H1 (cell line): ENCODE measurements around the gene LGR4. TPM values are rescaled to one million over a fixed set of nuclear protein-coding genes. Genes with fewer than 3 reads are reported as not detected.
"Not testable (repeated sequence)": the region's sequence is repeated elsewhere in the genome, so short reads cannot be mapped to it uniquely, and the experiment has no call there.

Source experiments
- CTCF ChIA-PET: fragments of 300-600 bp; sonication (Branson Sonifier 250); formaldehyde crosslinking; loops from one replicate; lab custom pipeline; 2021; ENCODE audit not compliant: partially characterized antibody; lab: Charles Lee
- POLR2A ChIA-PET: fragments of 300-600 bp; sonication (Branson Sonifier 250); formaldehyde crosslinking; loops from one replicate; lab custom pipeline; 2021; ENCODE audit warnings: inconsistent platforms; ENCODE audit not compliant: partially characterized antibody; lab: Charles Lee
- DNase-seq, 2 experiments: peaks; one replicate each; pipeline versions ENCODE4 v3.0.0 to v3.0.0-alpha.2; 2010 to 2022; ENCODE audit warnings: low spot score in 2 of 2, low read depth in 1 of 2, mixed read lengths in 1 of 2
- FAIRE-seq: peaks from 2 replicates; lab custom pipeline; 2011; peaks lifted over from hg19 to GRCh38; lab: Jason Lieb, UNC
- H2AFZ ChIP-seq: 2 replicates; pipeline ENCODE4 v1.8.1; 2012; ENCODE audit warnings: low read length, inconsistent platforms
- H2AK5ac ChIP-seq: 2 replicates; pipeline ENCODE4 v1.6.1; 2013; ENCODE audit warnings: low read depth, low read length
- H2BK120ac ChIP-seq: replicated peaks from 2 replicates; pipeline ENCODE3; 2013; ENCODE audit warnings: low read depth, low read length, inconsistent platforms
- H2BK12ac ChIP-seq: 2 replicates; pipeline ENCODE4 v1.6.1; 2013; ENCODE audit warnings: low read depth, low read length
- H2BK15ac ChIP-seq: 2 replicates; pipeline ENCODE4 v1.6.1; 2013; ENCODE audit warnings: low read length
- H2BK20ac ChIP-seq: 2 replicates; pipeline ENCODE4 v1.6.1; 2013; ENCODE audit warnings: low read length
- H2BK5ac ChIP-seq: 2 replicates; pipeline ENCODE4 v1.6.1; 2013; ENCODE audit warnings: low read depth, low read length
- H3K14ac ChIP-seq: 2 replicates; pipeline ENCODE4 v1.6.1; 2013; ENCODE audit warnings: inconsistent platforms; ENCODE audit not compliant: insufficient read length
- H3K18ac ChIP-seq: 2 replicates; pipeline ENCODE4 v1.6.1; 2013; ENCODE audit warnings: low read length; ENCODE audit errors: extremely low read depth
- H3K23ac ChIP-seq: 2 replicates; pipeline ENCODE4 v1.6.1; 2013; ENCODE audit warnings: inconsistent platforms; ENCODE audit not compliant: insufficient read length
- H3K23me2 ChIP-seq: 2 replicates; pipeline ENCODE4 v1.6.1; 2013; ENCODE audit warnings: low read depth, low read length
- H3K27ac ChIP-seq: 2 replicates; pipeline ENCODE4 v1.6.1; 2011; ENCODE audit warnings: low read depth, low read length, inconsistent platforms
- H3K27me3 ChIP-seq, 4 experiments: replicated peaks in 1 of 4; 1 replicate in 1 of 4; 2 replicates in 3 of 4; pipeline versions ENCODE4 v1.6.1 to v1.8.1; 2011 to 2013; ENCODE audit warnings: low read length in 3 of 4, mild to moderate bottlenecking in 3 of 4, inconsistent platforms in 2 of 4, mixed read lengths in 2 of 4, moderate library complexity in 1 of 4; ENCODE audit not compliant: control insufficient read depth in 3 of 4, insufficient read depth in 3 of 4; ENCODE audit errors: extremely low read depth in 1 of 4
- H3K36me3 ChIP-seq, 4 experiments: 2 replicates each; pipeline versions ENCODE4 v1.6.1 to v1.8.1; 2011 to 2013; ENCODE audit warnings: mild to moderate bottlenecking in 4 of 4, low read length in 3 of 4, moderate library complexity in 2 of 4, control low read depth in 1 of 4, inconsistent platforms in 1 of 4; ENCODE audit not compliant: insufficient read depth in 4 of 4, control insufficient read depth in 2 of 4
- H3K4ac ChIP-seq: replicated peaks from 2 replicates; pipeline ENCODE3; 2013; ENCODE audit warnings: low read length, low read depth, mixed read lengths, inconsistent platforms; ENCODE audit not compliant: insufficient read length
- H3K4me1 ChIP-seq, 4 experiments: replicated peaks in 1 of 4; 1 replicate in 1 of 4; 2 replicates in 3 of 4; pipeline versions ENCODE4 v1.6.1 to v1.8.1; 2011 to 2013; ENCODE audit warnings: low read length in 3 of 4, inconsistent platforms in 2 of 4, mixed read lengths in 1 of 4; ENCODE audit not compliant: insufficient read depth in 4 of 4, control insufficient read depth in 3 of 4
- H3K4me2 ChIP-seq, 2 experiments: 2 replicates each; pipeline versions ENCODE4 v1.6.1 to v1.8.1; 2011 to 2013; ENCODE audit warnings: low read depth in 2 of 2, low read length in 2 of 2, control low read depth in 1 of 2, inconsistent platforms in 1 of 2, mild to moderate bottlenecking in 1 of 2; ENCODE audit not compliant: insufficient read depth in 1 of 2
- H3K4me3 ChIP-seq, 4 experiments: fragments of 200-600, 300-600 bp in 1 of 4; sonication (generic), shearing (Covaris generic), sonication (Bioruptor Twin) in 1 of 4; 2 replicates each; pipeline versions ENCODE4 v1.5.1 to v1.8.1; 2011 to 2016; ENCODE audit warnings: low read length in 4 of 4, low read depth in 3 of 4, control low read depth in 2 of 4, inconsistent platforms in 2 of 4, mild to moderate bottlenecking in 2 of 4, mixed read lengths in 1 of 4, moderate library complexity in 1 of 4; ENCODE audit not compliant: insufficient read depth in 2 of 4; ENCODE audit errors: extremely low read depth in 1 of 4
- H3K56ac ChIP-seq: replicated peaks from 2 replicates; pipeline ENCODE3; 2013; ENCODE audit warnings: low read depth, mild to moderate bottlenecking, mixed read lengths, low read length, inconsistent platforms; ENCODE audit not compliant: insufficient read length
- H3K79me1 ChIP-seq: 2 replicates; pipeline ENCODE4 v1.6.1; 2013; ENCODE audit warnings: low read depth, low read length, control low read depth
- H3K79me2 ChIP-seq, 2 experiments: 2 replicates each; pipeline versions ENCODE4 v1.6.1 to v1.8.1; 2012 to 2013; ENCODE audit warnings: low read length in 2 of 2, mild to moderate bottlenecking in 2 of 2, inconsistent platforms in 1 of 2; ENCODE audit not compliant: insufficient read depth in 2 of 2, control insufficient read depth in 1 of 2
- H3K9ac ChIP-seq, 4 experiments: replicated peaks in 1 of 4; 1 replicate in 1 of 4; 2 replicates in 3 of 4; pipeline versions ENCODE4 v1.6.1 to v1.8.1; 2011 to 2013; ENCODE audit warnings: low read depth in 3 of 4, low read length in 3 of 4, control low read depth in 2 of 4, mild to moderate bottlenecking in 2 of 4, moderate library complexity in 2 of 4, inconsistent platforms in 1 of 4; ENCODE audit errors: extremely low read depth in 1 of 4
- H3K9me3 ChIP-seq, 2 experiments: 2 replicates each; pipeline versions ENCODE4 v1.6.1 to v1.8.1; 2012 to 2013; ENCODE audit warnings: mild to moderate bottlenecking in 2 of 2, moderate library complexity in 2 of 2, control low read depth in 1 of 2, inconsistent platforms in 1 of 2, low read depth in 1 of 2, low read length in 1 of 2, mixed read lengths in 1 of 2; ENCODE audit not compliant: insufficient read depth in 2 of 2
- H4K20me1 ChIP-seq, 2 experiments: replicated peaks in 1 of 2; 2 replicates each; pipeline versions ENCODE3 to v1.8.1; 2011 to 2013; ENCODE audit warnings: inconsistent platforms in 2 of 2, low read length in 2 of 2, mild to moderate bottlenecking in 1 of 2; ENCODE audit not compliant: insufficient read depth in 2 of 2, control insufficient read depth in 1 of 2
- H4K5ac ChIP-seq: 2 replicates; pipeline ENCODE4 v1.6.1; 2013; ENCODE audit warnings: low read length, low read depth, mixed read lengths, inconsistent platforms; ENCODE audit not compliant: insufficient read length
- H4K8ac ChIP-seq: 2 replicates; pipeline ENCODE4 v1.8.0; 2013; ENCODE audit warnings: mild to moderate bottlenecking, moderate library complexity, low read length, inconsistent platforms; ENCODE audit not compliant: insufficient read depth; ENCODE audit errors: extremely low read depth
- H4K91ac ChIP-seq: replicated peaks from 2 replicates; pipeline ENCODE3; 2013; ENCODE audit warnings: low read length, mixed read lengths, inconsistent platforms; ENCODE audit not compliant: insufficient read length
- WGBS, 2 experiments: shearing (Covaris generic) in 1 of 2; methylation state at CpG; one replicate each; pipeline versions ENCODE4 v1.1.6 to v1.1.7; 2013 to 2015; ENCODE audit warnings: low lambda C conversion rate in 2 of 2, mixed read lengths in 2 of 2, inconsistent platforms in 1 of 2, low coverage in 1 of 2, missing lambda C conversion rate in 1 of 2; ENCODE audit not compliant: insufficient replicate concordance in 2 of 2, insufficient coverage in 1 of 2, insufficient read length in 1 of 2; ENCODE audit errors: extremely low coverage in 1 of 2, missing lambda C conversion rate in 1 of 2; 5-methylcytosine and 5-hydroxymethylcytosine counted together
- polyA plus RNA-seq, 7 experiments: library from polyadenylated mRNA; depleted of rRNA in 3 of 7; stranded (reverse) in 5 of 7; unstranded in 2 of 7; fragments of >200 nt in 5 of 7; fragments of 200-250 nt in 2 of 7; gene quantifications; 1 replicate in 5 of 7; 2 replicates in 1 of 7; 4 replicates in 1 of 7; pipeline versions ENCODE4 v1.2.1 to v1.2.3, GENCODE V29; 2011 to 2013; ENCODE audit warnings: missing spikeins in 2 of 7, mixed read lengths in 2 of 7
- total RNA-seq: library from RNA; stranded (reverse); fragmentation: NEBNext Ultra II Directional; extraction: Animal tissue kit (Norgen Biotek cat#: 25700); gene quantifications from 2 replicates; pipeline ENCODE4 v1.2.1, GENCODE V29; 2021

LGR4 gene
- total and polyA plus RNA-seq, 2 of the 8 experiments (the other 6 are each of a cell fraction or from before 2014, with no cell fraction given), result 26.6 to 61.7 TPM

GRCh38 chr11:27321340-27321739 is 151.2 kb downstream of the LGR4 start:
- H4K5ac ChIP-seq, H2BK120ac ChIP-seq, H3K18ac ChIP-seq, H3K79me2 ChIP-seq, H3K36me3 ChIP-seq, H3K4me1 ChIP-seq, H3K23ac ChIP-seq, H3K27me3 ChIP-seq, DNase-seq, H3K23me2 ChIP-seq, H2BK5ac ChIP-seq, H2BK15ac ChIP-seq, H3K4me3 ChIP-seq, H2AFZ ChIP-seq, H3K4me2 ChIP-seq, POLR2A ChIA-PET, H3K27ac ChIP-seq, FAIRE-seq, H3K56ac ChIP-seq, H2AK5ac ChIP-seq, H3K79me1 ChIP-seq, H3K4ac ChIP-seq, H4K8ac ChIP-seq, H2BK12ac ChIP-seq, H4K20me1 ChIP-seq, H4K91ac ChIP-seq, H3K9me3 ChIP-seq, H3K14ac ChIP-seq, H3K9ac ChIP-seq, H2BK20ac ChIP-seq: not testable (repeated sequence)
- CTCF ChIA-PET, result interaction anchor here (1.0 kb wide), 2 partner anchors 11 to 138 kb away, joined by 3 to 4 read pairs; no protein-coding TSS in a partner anchor
- WGBS, 2 experiments, result 89% methylated on average over 10 of the region's 10 CpGs; no CpG with 5 or more reads in 1 of the 2 experiments
